Upper lobe of left lung (tissue), 4 donors: Measurements from ENCODE around the gene ACSL1.

Experiments
- POLR2A ChIP-seq, 4 donors: fragments of 450-650 bp; IDR thresholded peaks; one replicate each; pipeline ENCODE4 v1.5.1; 2016 to 2017; ENCODE audit warnings: antibody characterized with exemption in 4 of 4, mild to moderate bottlenecking in 2 of 4
- POLR2AphosphoS5 ChIP-seq, 2 donors: sonication (generic); formaldehyde crosslinking; IDR thresholded peaks; one replicate each; pipeline ENCODE4 v1.5.1; 2017; ENCODE audit warnings: antibody characterized with exemption in 2 of 2
- TF ChIP-seq, protein P1 (sequence below), 6 experiments: fragments of 450-650 bp in 4 of 6; fragments of 200-600 bp in 2 of 6; sonication (generic) in 2 of 6; IDR thresholded peaks; one replicate each; pipeline ENCODE4 v1.5.1; 2016 to 2019; ENCODE audit warnings: antibody characterized with exemption in 6 of 6

- TF ChIP-seq, protein P1, sequence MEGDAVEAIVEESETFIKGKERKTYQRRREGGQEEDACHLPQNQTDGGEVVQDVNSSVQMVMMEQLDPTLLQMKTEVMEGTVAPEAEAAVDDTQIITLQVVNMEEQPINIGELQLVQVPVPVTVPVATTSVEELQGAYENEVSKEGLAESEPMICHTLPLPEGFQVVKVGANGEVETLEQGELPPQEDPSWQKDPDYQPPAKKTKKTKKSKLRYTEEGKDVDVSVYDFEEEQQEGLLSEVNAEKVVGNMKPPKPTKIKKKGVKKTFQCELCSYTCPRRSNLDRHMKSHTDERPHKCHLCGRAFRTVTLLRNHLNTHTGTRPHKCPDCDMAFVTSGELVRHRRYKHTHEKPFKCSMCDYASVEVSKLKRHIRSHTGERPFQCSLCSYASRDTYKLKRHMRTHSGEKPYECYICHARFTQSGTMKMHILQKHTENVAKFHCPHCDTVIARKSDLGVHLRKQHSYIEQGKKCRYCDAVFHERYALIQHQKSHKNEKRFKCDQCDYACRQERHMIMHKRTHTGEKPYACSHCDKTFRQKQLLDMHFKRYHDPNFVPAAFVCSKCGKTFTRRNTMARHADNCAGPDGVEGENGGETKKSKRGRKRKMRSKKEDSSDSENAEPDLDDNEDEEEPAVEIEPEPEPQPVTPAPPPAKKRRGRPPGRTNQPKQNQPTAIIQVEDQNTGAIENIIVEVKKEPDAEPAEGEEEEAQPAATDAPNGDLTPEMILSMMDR (IDR thresholded peaks at IDR 0.05), result no peak
- TF ChIP-seq POLR2AphosphoS5 (IDR thresholded peaks at IDR 0.05) (no peak), POLR2A (IDR thresholded peaks at IDR 0.05) (no peak)
Observed at GRCh38 chr4:184768296-184768695, 57.5 kb downstream of the ACSL1 start.
